ENCODE measurements around the gene USP21.

The USP21 gene

GRCh38 chr1:161187311-161187710, 28.0 kb downstream of the USP21 start:
- Histone ChIP-seq H3K36me3 (ENCODE audit: control insufficient read depth in 1 of 2, insufficient read depth in 2 of 2, low read depth in 1 of 2, low read length in 2 of 2) (peaks cover 0 to 19% of the 10 kb centered on the region in 2 experiments), H3K4me1 (ENCODE audit: control insufficient read depth, insufficient read depth, low read depth, low read length) (peaks cover 2% of the 10 kb centered on the region), H2AK5ac (ENCODE audit: low read length, severe bottlenecking) (no peak overlapping the region), H4K8ac (ENCODE audit: low read length) (no peak overlapping the region), H3K23ac (ENCODE audit: low read length in 2 of 2) (no peak overlapping the region), H3K18ac (ENCODE audit: low read depth in 1 of 2, low read length in 2 of 2) (no peak overlapping the region), H3K14ac (ENCODE audit: low read length in 2 of 2) (no peak overlapping the region), H3K4ac (ENCODE audit: low read depth in 1 of 2, low read length in 2 of 2) (no peak overlapping the region), H4K91ac (ENCODE audit: low read length) (no peak overlapping the region), H2BK12ac (ENCODE audit: low read length in 2 of 2) (peak overlapping the region in 1 of 2 experiments; percentile 24), H3K27me3 (ENCODE audit: control insufficient read depth in 1 of 2, insufficient read depth in 1 of 2, low read length in 2 of 2) (no peaks in the 10 kb centered on the region), H3K9ac (ENCODE audit: low read length) (no peak overlapping the region), H2BK120ac (ENCODE audit: low read depth, low read length) (no peak overlapping the region), H3K79me1 (replicated peaks; ENCODE audit: low read length, poor library complexity, severe bottlenecking) (no peaks in the 10 kb centered on the region), H3K9me3 (ENCODE audit: control insufficient read depth, low read length) (no peaks in the 10 kb centered on the region), H2BK15ac (ENCODE audit: low read depth, poor library complexity, severe bottlenecking) (peak overlapping the region; percentile 46), H3K4me2 (ENCODE audit: low read length, poor library complexity, severe bottlenecking) (no peak overlapping the region), H3K27ac (ENCODE audit: low read length, poor library complexity, severe bottlenecking) (no peak overlapping the region), H3K4me3 (ENCODE audit: insufficient read depth in 1 of 2, low read depth in 1 of 2, low read length in 2 of 2) (no peak overlapping the region), H2AFZ (ENCODE audit: low read depth, low read length) (no peak overlapping the region), H2BK5ac (ENCODE audit: low read depth, low read length, poor library complexity, severe bottlenecking) (no peak overlapping the region)
- WGBS: 92% methylated on average over 3 of the region's 3 CpGs
- no peak for DNase-seq

- no peak overlapping the region for H2AK5ac ChIP-seq (ENCODE audit: low read length, severe bottlenecking)
- WGBS: 90% methylated on average over 4 of the region's 6 CpGs
Observed at GRCh38 chr1:161188381-161188780, 29.1 kb downstream of the USP21 start.

GRCh38 chr1:161189036-161189435, 29.7 kb downstream of the USP21 start:
- no peak overlapping the region for H2BK120ac ChIP-seq (ENCODE audit: low read depth, low read length)
- H4K91ac ChIP-seq (ENCODE audit: low read length): no peak overlapping the region
- peaks cover 2% of the 10 kb centered on the region for H3K4me1 ChIP-seq (ENCODE audit: control insufficient read depth, insufficient read depth, low read depth, low read length)
- H2AK5ac ChIP-seq (ENCODE audit: low read length, severe bottlenecking): no peak overlapping the region
- H3K36me3 ChIP-seq (ENCODE audit: control insufficient read depth in 1 of 2, insufficient read depth in 2 of 2, low read depth in 1 of 2, low read length in 2 of 2): peaks cover 2 to 34% of the 10 kb centered on the region in 2 experiments
- H3K27ac ChIP-seq (ENCODE audit: low read length, poor library complexity, severe bottlenecking): no peak overlapping the region
- no peak overlapping the region for H2BK15ac ChIP-seq (ENCODE audit: low read depth, poor library complexity, severe bottlenecking)
- H3K79me1 ChIP-seq (replicated peaks; ENCODE audit: low read length, poor library complexity, severe bottlenecking): no peaks in the 10 kb centered on the region
- no peaks in the 10 kb centered on the region for H3K9me3 ChIP-seq (ENCODE audit: control insufficient read depth, low read length)
- H3K14ac ChIP-seq (ENCODE audit: low read length in 2 of 2): no peak overlapping the region
- no peak overlapping the region for H4K8ac ChIP-seq (ENCODE audit: low read length)
- H2BK5ac ChIP-seq (ENCODE audit: low read depth, low read length, poor library complexity, severe bottlenecking): no peak overlapping the region
- WGBS: 100% methylated on average over 5 of the region's 5 CpGs
- no peak overlapping the region for H3K4me2 ChIP-seq (ENCODE audit: low read length, poor library complexity, severe bottlenecking)
- DNase-seq: no peak
- H3K4me3 ChIP-seq (ENCODE audit: insufficient read depth in 1 of 2, low read depth in 1 of 2, low read length in 2 of 2): no peak overlapping the region
- H3K23ac ChIP-seq (ENCODE audit: low read length in 2 of 2): no peak overlapping the region
- H3K27me3 ChIP-seq (ENCODE audit: control insufficient read depth in 1 of 2, insufficient read depth in 1 of 2, low read length in 2 of 2): no peaks in the 10 kb centered on the region
- no peak overlapping the region for H2BK12ac ChIP-seq (ENCODE audit: low read length in 2 of 2)
- no peak overlapping the region for H3K18ac ChIP-seq (ENCODE audit: low read depth in 1 of 2, low read length in 2 of 2)
- no peak overlapping the region for H2AFZ ChIP-seq (ENCODE audit: low read depth, low read length)
- H3K4ac ChIP-seq (ENCODE audit: low read depth in 1 of 2, low read length in 2 of 2): no peak overlapping the region
- peak overlapping the region; percentile 74 for H3K9ac ChIP-seq (ENCODE audit: low read length)

More at GRCh38 chr1:161188381-161188780, 29.1 kb downstream of the USP21 start:
- no peak overlapping the region for H3K23ac ChIP-seq (ENCODE audit: low read length in 2 of 2)
- no peak overlapping the region for H4K91ac ChIP-seq (ENCODE audit: low read length)
- H2BK15ac ChIP-seq (ENCODE audit: low read depth, poor library complexity, severe bottlenecking): no peak overlapping the region
- H2AFZ ChIP-seq (ENCODE audit: low read depth, low read length): no peak overlapping the region
- H3K4ac ChIP-seq (ENCODE audit: low read depth in 1 of 2, low read length in 2 of 2): no peak overlapping the region
- H3K18ac ChIP-seq (ENCODE audit: low read depth in 1 of 2, low read length in 2 of 2): no peak overlapping the region
- no peak overlapping the region for H3K4me2 ChIP-seq (ENCODE audit: low read length, poor library complexity, severe bottlenecking)
- H2BK5ac ChIP-seq (ENCODE audit: low read depth, low read length, poor library complexity, severe bottlenecking): no peak overlapping the region
- no peaks in the 10 kb centered on the region for H3K27me3 ChIP-seq (ENCODE audit: control insufficient read depth in 1 of 2, insufficient read depth in 1 of 2, low read length in 2 of 2)
- no peak overlapping the region for H3K27ac ChIP-seq (ENCODE audit: low read length, poor library complexity, severe bottlenecking)
- no peak overlapping the region for H2BK120ac ChIP-seq (ENCODE audit: low read depth, low read length)
- H3K36me3 ChIP-seq (ENCODE audit: control insufficient read depth in 1 of 2, insufficient read depth in 2 of 2, low read depth in 1 of 2, low read length in 2 of 2): peaks cover 0 to 28% of the 10 kb centered on the region in 2 experiments
- H3K14ac ChIP-seq (ENCODE audit: low read length in 2 of 2): no peak overlapping the region
- no peak overlapping the region for H3K4me3 ChIP-seq (ENCODE audit: insufficient read depth in 1 of 2, low read depth in 1 of 2, low read length in 2 of 2)
- H2BK12ac ChIP-seq (ENCODE audit: low read length in 2 of 2): no peak overlapping the region
- H3K9me3 ChIP-seq (ENCODE audit: control insufficient read depth, low read length): no peaks in the 10 kb centered on the region
- H4K8ac ChIP-seq (ENCODE audit: low read length): no peak overlapping the region
- H3K4me1 ChIP-seq (ENCODE audit: control insufficient read depth, insufficient read depth, low read depth, low read length): peaks cover 2% of the 10 kb centered on the region
- DNase-seq: no peak
- H3K79me1 ChIP-seq (replicated peaks; ENCODE audit: low read length, poor library complexity, severe bottlenecking): no peaks in the 10 kb centered on the region
- H3K9ac ChIP-seq (ENCODE audit: low read length): peak overlapping the region; percentile 30

- H3K9me3 ChIP-seq (ENCODE audit: control insufficient read depth, low read length): no peaks in the 10 kb centered on the region
- no peak overlapping the region for H3K4me3 ChIP-seq (ENCODE audit: insufficient read depth in 1 of 2, low read depth in 1 of 2, low read length in 2 of 2)
- H2AFZ ChIP-seq (ENCODE audit: low read depth, low read length): no peak overlapping the region
- no peak for DNase-seq
- H3K79me1 ChIP-seq (replicated peaks; ENCODE audit: low read length, poor library complexity, severe bottlenecking): no peaks in the 10 kb centered on the region
- no peak overlapping the region for H3K18ac ChIP-seq (ENCODE audit: low read depth in 1 of 2, low read length in 2 of 2)
- H3K27ac ChIP-seq (ENCODE audit: low read length, poor library complexity, severe bottlenecking): no peak overlapping the region
- H3K4ac ChIP-seq (ENCODE audit: low read depth in 1 of 2, low read length in 2 of 2): no peak overlapping the region
- H3K36me3 ChIP-seq (ENCODE audit: control insufficient read depth in 1 of 2, insufficient read depth in 2 of 2, low read depth in 1 of 2, low read length in 2 of 2): peaks cover 2 to 52% of the 10 kb centered on the region in 2 experiments
- H2AK5ac ChIP-seq (ENCODE audit: low read length, severe bottlenecking): no peak overlapping the region
- H3K23ac ChIP-seq (ENCODE audit: low read length in 2 of 2): peak overlapping the region in 1 of 2 experiments; percentile 66
- no peak overlapping the region for H4K91ac ChIP-seq (ENCODE audit: low read length)
- H3K14ac ChIP-seq (ENCODE audit: low read length in 2 of 2): no peak overlapping the region
- no peaks in the 10 kb centered on the region for H3K4me1 ChIP-seq (ENCODE audit: control insufficient read depth, insufficient read depth, low read depth, low read length)
- H2BK120ac ChIP-seq (ENCODE audit: low read depth, low read length): no peak overlapping the region
- H3K4me2 ChIP-seq (ENCODE audit: low read length, poor library complexity, severe bottlenecking): no peak overlapping the region
- no peak overlapping the region for H2BK5ac ChIP-seq (ENCODE audit: low read depth, low read length, poor library complexity, severe bottlenecking)
- H3K9ac ChIP-seq (ENCODE audit: low read length): peak overlapping the region; percentile 33
- no peak overlapping the region for H4K8ac ChIP-seq (ENCODE audit: low read length)
- no peaks in the 10 kb centered on the region for H3K27me3 ChIP-seq (ENCODE audit: control insufficient read depth in 1 of 2, insufficient read depth in 1 of 2, low read length in 2 of 2)
- no peak overlapping the region for H2BK12ac ChIP-seq (ENCODE audit: low read length in 2 of 2)
- no peak overlapping the region for H2BK15ac ChIP-seq (ENCODE audit: low read depth, poor library complexity, severe bottlenecking)
- WGBS: 80% methylated on average over 22 of the region's 22 CpGs
Observed at GRCh38 chr1:161190962-161191521, 31.7 kb downstream of the USP21 start.

All from mesenchymal stem cell (in vitro differentiated cells and primary cell).